NK-92 treated with Interleukin-12 subunit alpha and Interleukin-12 subunit beta, amount 100 ng/mL, for 24 hours (cell line): ENCODE results near the gene ARMC6.
"Not testable (repeated sequence)": the region's sequence is repeated elsewhere in the genome, so short reads cannot be mapped to it uniquely, and the experiment has no call there.

Experiments used
- DNase-seq: peaks from one replicate; lab custom pipeline; 2025; lab: John Stamatoyannopoulos, UW

ARMC6 gene

DNA sequence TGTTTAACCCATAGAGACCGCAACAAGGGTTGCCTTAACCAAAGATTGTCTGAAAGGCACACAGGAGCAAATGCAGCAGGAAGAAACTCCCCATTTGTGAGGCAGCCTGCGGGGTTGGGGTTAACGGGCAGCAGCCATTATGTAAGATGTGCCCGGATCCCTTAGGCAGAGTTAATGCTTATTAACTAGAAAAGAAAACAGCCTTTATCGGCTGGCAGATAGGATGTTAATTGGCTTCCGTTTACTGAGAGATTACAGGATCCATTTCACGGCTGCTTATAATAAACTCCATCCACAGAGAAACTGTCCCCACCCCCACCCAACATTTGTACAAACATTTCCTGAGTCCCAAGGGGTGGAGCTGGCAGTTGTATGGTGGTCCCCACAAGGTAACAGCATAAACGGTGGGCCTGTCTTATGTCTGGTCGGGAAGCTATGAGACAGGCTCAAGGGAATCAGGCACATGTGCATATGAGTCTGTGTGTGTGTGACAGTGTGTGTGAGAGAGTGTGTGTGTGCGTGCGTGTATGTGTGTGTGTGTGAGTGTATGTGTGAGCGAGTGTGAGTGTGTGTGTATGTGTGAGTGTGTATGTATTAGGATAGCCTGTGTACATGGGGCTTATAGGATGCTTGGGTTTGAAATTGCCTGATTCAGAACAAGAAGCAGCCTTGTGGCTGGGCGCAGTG, 40.9 kb downstream of the ARMC6 start:
- DNase-seq = no peak

DNA sequence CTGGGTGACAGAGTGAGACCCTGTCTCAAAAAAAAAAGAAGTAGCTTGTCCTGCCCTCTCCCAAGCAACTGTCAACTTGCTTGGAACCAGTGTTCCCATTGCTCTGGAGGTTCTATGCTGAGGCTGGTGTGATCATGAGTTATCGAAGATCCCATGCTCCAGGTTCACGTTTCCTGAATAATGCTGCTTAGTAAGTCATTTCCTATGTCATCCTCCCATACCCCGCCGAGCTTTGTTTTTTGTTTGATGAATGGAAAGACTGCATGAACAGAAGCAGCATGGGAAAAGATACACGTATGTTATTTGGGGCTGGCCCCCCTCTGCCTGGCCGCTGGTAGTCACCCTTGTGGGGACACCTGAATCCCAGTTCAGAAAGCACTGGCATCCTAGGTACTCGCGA, 41.7 kb downstream of the ARMC6 start:
- no peak for DNase-seq

DNA sequence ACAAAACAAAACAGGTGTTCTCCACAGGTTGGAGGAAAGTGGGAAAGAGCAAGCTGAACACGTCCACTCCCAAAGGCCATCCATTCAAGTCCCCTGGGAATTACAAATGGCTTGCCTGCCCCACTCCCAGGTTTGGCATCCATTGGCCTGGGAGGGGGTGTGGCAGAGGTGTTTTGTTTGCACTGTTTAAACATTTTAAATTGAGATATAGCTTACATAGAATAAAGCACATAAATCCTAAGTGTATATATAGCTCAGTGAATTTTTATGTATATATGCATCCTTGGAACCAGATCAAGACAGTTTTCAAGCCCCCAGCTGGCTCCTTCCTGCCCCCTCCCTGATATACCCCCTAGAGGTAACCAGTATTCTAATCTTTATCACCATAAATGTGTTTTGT, 43.1 kb downstream of the ARMC6 start:
- no peak for DNase-seq

DNA sequence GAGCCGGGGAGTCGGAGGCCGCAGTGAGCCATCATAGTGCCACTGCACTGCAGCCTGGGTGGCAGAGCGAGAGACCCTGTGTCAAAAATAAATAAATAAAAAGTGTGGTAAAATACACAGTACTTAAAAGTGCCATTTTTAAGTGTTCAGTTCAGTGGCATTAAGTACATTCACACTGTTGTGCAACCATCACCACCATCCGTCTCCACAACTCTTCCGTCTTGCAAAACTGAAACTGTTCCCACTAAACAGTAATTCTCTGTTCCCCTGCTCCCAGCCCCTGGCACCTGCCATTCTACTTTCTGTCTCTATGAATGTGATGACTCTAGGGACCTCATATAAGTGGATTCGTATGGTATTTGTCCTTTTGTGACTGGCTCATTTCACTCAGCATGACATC, 43.7 kb downstream of the ARMC6 start:
- no peak for DNase-seq

DNA sequence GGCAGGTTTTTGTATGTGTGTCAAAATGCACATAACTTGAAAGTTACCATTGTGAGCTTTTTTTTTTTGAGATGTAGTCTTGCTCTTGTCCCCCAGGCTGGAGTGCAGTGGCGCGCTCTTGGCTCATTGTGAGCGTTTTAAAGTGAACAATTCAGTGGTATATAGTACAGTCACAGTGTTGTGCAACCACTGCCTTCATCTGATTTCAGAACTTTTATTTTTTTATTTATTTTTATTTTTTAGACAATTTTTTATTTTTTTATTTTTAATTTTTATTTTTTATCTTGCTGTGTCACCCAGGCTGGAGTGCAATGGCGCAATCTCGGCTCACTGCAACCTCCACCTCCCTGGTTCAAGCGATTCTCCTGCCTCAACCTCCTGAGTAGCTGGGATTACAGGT, 45.4 kb downstream of the ARMC6 start:
- DNase-seq = no peak

DNA sequence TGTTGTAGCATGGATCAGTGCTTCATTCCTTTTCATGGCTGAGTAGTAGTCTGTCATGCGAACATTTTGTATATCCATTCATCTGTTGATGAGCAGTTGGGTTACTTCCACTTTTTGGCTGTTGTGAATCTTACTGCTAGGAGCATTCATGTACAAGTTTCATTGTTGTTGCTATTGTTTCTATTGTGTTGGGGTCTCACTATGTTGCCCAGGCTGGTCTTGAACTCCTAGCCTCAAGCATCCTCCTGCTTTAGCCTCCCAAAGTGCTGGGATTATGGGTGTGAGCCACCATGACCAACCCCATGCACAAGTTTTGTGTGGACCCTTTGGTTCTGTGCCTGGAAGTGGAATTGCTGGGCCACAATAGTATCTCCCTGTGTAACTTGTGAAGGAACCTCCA, 46.2 kb downstream of the ARMC6 start:
- DNase-seq = no peak

DNA sequence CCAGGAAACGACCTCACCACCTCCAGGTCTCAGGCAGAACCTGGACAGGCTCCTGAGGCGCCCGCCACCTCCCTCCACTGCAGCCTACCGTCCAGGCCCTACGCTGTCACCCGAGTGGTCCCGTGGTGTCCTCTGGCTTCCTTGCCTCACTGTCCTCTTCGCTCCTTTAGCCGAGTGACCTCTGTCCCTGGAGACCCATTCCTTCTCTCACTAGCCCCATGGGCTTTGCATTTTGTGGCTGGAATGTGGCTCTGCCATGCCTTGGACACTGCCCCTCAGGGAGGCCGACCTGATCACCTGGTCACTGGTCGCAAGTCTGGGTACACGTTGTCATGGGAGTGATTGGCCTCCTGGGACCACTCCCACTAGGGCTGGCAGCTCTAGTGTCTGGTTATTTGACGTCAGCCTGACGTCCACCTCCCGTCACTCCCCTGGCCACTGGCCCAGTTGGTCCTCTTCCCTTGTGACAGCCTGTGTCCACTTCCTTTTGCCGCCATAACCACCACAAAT, 48.3 kb downstream of the ARMC6 start:
- no peak for DNase-seq

DNA sequence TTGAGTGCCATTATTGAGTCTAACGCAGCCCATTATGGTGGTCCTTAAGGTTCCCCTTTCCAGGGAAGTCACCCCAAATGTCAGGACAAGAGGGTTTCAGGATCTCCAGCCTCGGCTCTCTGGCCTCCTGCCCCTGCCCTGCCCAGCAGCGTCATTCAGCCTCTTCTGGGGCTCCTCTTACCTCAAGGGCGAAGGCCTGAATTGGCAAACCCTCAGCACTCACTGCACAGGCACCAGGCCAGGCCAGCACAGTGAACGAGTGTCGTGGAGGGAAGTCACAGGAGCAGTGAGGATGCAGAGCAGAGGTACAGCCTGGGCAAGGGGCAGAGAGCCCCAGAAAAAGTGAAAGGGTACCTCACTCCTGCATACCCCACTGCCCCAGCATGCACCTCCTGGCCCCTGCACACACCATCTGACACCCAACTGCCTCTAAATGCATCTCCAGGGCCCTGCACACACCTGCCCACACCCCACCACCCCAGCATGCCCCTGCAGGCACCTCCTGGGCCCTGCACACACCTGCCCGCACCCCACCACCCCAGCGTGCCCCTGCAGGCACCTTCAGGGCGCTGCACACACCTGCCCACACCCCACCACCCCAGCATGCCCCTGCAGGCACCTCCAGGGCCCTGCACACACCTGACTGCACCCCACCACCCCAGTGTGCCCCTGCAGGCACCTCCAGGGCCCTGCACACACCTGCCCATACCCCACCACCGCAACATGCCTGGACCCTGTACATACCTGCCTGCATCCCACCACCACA, 50.2 kb downstream of the ARMC6 start:
- no peak for DNase-seq

DNA sequence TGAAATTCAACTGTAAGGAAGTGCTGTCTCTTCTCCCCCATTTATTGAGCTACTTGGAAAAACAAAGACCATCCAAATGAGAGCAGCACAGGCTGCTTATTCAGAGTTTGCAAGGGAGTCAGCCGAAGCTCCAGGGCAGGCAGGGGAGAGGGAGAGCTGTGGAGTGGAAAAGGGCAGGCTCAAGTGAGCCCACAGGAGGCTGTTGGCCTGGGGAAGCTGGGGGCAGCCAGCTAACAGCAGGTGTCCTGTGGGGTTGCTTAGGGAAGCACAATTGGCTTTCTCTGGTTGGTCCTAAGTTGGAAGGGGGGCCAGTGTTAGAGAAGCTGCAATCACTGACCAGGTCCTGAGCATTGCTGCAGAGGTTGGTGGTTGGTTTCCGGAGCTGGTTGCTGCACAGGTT, 54.3 kb downstream of the ARMC6 start:
- DNase-seq = no peak

DNA sequence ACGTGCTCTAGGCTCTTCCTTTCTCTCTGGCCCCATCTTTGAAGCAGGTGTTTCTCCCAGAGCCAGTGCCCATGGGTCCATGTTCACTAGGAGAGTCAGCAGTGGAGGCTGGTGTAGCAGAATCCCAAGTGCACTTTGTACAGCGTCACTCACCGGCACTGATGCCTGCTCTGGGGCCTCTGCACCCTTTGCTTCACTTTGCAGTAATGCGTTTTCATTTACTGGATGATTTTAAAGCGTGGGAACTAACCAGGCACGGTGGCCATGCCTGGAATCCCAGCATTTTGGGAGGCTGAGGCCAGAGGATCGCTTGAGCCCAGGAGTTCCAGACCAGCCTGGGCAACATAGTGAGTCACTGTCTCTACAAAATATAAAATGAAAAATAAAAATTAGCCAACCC, 61.1 kb downstream of the ARMC6 start:
- no peak for DNase-seq

DNA sequence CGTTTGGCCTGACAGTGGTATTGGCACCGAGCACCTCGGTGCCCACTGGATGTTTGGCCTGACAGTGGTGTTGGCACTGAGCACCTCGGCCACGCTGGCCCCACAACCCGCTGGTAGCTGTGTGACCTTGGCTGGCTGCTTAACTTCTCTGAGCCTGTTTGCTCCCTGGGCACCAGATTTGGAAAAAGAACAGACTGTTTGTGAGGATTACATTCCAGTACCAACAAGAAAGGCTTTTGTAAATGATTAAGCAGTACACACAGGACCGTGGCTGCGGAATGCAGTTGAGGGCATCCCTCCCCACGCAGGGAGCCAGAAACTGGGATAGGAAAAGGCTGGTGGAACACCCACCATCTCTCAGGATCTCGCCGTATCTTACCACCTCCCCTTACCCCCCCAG, 62.3 kb downstream of the ARMC6 start:
- DNase-seq = no peak

DNA sequence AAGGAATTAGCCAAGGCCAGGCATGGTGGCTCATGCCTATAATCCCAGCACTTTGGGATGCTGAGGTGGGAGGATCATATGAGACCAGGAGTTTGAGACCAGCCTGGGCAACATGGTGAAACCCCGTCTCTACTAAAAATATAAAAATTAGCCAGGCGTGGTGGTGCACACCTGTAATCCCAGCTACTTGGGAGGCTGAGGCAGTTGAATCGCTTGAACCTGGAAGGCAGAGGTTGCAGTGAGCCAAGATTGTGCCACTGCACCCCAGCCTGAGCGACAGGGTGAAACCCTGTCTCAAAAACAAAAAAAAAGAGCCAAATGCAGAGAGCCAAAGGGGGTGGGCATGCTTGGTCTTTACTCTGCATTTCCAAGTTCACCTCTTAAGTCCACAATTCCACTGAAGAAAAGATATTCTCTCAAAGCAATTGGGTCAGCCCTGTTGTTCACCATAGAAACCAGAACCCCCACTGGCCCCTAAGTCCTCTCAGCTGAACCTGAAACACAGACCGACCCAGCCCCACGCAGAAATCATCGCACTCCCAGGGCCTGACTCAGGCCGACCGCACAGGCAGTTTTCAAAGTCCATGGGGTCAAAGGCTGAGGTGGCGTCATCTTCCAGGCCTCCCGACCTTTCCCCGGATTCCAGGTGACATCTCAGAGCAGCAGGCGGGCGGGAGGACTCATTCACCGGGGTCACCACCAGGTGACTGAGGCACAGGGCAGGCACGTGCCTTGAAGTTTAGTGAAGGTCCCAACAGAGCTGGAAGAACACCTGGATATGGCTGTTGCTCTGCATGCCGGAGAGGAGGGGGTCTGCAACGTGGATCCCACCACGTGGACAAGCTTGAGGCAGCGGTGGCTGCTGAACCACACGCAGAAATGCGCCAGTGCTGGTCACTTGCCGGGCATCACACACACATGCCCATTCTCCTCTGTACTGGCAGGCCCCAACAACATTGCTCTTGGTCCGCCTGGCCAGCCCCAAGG, 63.5 kb downstream of the ARMC6 start:
- DNase-seq = no peak

DNA sequence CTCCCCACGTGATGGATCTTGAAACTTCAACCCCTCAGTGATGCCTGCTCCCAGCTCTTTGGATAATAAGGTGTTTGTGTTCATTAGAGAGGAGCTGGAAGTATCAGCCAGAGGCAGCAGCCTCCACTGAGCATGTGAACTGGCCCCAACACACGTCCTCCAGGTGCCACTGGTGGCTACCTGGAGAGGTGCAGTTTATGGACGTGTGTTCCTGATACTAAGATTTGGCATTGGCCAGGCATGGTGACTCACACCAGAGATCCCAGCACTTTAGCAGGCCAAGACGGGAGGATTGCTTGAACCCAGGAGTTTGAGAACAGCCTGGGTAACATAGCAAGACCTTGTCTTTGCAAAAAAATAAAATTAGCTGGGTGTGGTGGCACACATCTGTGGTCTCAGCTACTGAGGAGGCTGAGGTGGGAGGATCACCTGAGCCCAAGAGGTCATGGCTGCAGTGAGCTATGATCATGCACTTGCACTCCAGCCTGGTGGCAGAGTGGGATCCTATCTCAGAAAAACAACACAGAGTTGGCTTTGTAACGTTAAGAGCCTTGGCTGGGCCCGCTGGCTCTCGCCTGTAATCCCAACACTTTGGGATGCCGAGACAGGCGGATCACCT, 64.8 kb downstream of the ARMC6 start:
- DNase-seq = no peak

DNA sequence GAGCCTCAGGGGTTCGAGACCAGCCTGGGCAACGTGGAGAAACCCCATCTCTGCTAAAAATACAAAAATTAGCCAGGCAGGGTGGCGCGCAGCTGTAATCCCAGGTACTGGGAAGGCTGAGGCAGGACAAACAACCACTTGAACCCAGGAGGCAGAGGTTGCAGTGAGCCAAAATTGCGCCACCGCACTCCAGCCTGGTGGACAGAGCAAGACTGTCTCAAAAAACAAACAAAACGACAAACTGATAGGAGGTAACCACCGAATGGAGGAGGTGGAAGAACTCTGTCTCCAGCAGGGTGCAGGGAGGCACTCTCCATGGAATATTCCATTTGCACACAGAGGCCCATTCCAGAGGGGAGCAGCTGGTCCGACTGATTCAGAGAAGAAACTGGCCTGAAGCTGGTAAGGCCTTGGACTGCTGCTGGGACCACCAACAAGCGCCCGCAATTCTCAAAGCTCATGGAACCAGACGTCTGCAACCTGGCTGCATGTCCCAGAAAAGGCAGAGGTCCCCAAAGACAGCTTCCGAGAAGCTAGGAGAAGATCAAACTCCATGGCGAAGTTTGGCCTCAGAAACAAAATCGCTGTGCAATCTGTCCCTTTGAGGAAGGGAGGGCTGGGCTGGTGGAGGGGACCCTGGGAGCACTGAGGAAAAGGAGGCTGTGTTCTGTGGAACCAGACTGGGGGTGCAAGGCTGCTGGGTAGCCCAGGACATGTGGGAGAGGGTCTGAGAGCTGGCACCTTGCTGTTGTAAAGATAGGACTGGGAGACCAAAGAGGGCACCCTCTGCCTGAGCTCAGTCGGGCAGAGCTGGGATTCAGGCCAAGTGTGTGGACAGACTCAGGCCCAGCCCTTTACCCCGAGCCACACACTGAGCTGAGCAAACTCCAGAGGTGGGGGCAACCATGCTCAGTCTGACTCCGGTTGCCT, 65.6 kb downstream of the ARMC6 start:
- DNase-seq = no peak

DNA sequence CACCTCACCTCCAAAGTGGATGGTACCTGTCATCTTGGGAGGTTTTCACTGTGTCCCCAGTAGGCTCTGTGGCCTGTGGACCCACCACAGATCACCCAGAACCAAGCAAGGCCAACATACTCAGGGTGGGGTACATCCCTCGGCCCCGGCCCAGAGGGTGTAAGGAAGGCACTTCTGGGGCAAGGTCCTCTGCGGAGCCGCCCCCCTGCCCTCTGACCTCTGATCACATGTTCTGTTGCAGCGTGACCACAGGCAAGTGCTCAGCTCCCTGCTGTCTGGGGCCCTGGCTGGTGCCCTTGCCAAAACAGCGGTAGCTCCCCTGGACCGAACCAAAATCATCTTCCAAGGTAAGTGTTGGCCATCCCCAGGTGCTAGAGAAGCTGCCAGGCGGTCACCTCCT, 68.1 kb downstream of the ARMC6 start:
- DNase-seq = no peak

DNA sequence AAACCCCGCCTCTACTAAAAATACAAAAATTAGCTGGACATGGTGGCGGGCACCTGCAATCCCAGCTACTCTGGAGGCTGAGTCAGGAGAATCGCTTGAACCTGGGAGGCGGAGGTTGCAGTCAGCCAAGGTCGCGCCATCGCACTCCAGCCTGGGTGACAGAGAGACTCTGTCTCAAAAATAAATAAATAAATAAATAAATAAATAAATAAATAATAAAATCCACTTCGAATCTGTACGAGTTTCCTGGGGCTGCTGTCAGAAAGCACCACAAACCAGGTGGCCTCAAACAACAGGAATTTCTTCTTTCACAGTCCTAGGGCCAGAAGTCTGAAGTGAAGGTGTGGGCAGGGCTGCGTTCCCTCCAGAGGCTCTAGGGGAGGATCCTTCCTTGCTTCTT, 69.2 kb downstream of the ARMC6 start:
- not testable (repeated sequence) for DNase-seq

DNA sequence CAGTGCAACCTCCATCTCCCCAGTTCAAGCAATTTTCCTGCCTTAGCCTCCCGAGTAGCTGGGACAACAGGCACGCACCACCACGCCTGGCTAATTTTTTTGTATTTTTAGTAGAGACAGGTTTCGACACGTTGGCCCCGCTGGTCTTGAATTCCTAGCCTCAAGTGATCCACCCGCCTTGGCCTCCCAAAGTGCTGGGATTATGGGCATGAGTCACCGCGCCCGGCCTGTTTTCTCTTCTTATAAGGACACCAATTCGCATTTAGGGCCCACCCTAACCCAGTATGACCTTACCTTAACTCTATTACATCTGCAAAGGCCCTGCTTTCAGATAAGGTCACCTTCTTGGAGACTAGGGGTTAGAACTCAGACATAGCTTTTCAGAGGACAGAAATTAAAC, 69.8 kb downstream of the ARMC6 start:
- no peak for DNase-seq

DNA sequence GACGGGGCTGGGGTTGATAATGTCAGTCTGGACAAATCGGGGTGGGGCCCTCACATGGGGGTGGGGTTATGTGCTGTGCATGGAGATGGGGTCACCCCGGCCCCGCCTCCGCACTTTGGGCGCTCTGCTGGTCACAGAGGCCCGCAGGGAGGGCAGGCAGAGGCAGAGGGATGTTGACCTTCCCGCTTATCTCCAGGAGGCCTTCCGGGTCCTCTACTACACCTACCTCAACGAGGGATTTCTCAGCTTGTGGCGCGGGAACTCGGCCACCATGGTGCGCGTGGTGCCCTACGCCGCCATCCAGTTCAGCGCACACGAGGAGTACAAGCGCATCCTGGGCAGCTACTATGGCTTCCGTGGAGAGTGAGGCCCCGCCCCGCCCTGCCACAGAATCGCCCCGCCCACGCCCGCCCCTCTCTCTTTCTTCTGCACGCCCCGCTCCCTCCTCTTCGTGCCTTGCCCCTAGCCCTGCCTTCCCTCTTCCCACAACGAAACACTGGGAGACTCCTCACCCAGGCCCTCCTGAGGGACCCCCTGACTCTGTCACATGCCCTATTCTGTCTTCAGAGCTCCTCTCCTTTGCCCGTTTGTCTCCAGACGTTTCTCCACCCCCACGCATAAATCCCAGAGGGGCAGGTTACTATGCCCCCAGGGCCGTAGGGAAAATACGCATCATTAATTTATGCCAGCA, 72.1 kb downstream of the ARMC6 start:
- DNase-seq = no peak

DNA sequence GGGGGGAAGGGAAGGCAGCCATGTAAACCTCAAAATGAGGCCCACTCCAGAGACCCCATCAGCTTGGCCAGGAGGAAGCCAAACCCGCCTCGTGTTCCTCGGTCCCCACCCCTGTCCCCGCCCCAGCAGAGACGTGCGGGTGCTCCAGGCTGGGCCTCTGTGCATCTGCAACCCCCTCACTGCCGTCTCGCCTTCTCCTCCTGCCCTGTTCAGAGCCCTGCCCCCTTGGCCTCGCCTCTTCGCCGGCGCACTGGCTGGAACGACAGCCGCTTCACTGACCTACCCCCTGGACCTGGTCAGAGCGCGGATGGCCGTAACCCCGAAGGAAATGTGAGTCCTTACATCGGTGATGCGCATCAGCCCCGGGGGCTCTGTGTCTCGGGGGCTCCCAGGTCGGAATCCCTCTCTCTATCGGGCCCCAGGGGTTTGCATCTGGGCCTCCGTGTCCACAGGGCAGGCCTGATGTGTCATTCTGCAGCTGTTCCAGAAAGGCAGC, 72.7 kb downstream of the ARMC6 start:
- DNase-seq = no peak

DNA sequence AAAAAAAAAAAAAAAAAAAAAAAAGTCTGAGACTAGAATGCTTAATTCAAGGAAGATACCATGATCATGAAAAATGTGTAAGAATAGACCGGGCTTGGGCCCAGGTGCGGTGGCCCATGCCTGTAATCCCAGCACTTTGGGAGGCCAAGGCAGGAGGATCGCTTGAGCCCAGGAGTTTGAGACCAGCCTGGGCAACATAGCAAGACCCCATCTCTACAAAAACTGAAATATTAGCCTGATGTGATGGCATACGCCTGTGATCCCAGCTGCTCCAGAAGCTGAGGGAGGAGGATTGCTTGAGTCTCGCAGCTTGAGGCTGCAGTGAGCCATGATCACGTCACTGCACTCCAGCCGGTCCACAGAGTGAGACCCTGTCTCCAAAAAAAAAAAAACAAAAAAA, 73.5 kb downstream of the ARMC6 start:
- DNase-seq = not testable (repeated sequence)
